H9 (cell line): ENCODE data around the gene LHFPL2. TPM values are rescaled to one million over a fixed set of nuclear protein-coding genes. Genes with fewer than 3 reads are reported as not detected.
"Not testable (repeated sequence)": the region's sequence is repeated elsewhere in the genome, so short reads cannot be mapped to it uniquely, and the experiment has no call there.

ENCODE experiments used
- DNase-seq: peaks from one replicate; pipeline ENCODE4 v3.0.0-alpha.2; 2017
- H2AFZ ChIP-seq: one replicate; pipeline ENCODE4 v1.6.1; 2013; ENCODE audit warnings: mild to moderate bottlenecking, low read length, control low read depth, moderate library complexity
- H2AK5ac ChIP-seq: 2 replicates; pipeline ENCODE4 v1.6.1; 2013; ENCODE audit warnings: low read length, control low read depth, mixed read lengths; ENCODE audit not compliant: insufficient read length
- H2BK120ac ChIP-seq: one replicate; pipeline ENCODE4 v1.6.1; 2013; ENCODE audit warnings: low read depth, mild to moderate bottlenecking, low read length, control low read depth, inconsistent platforms; ENCODE audit not compliant: poor library complexity, severe bottlenecking
- H2BK12ac ChIP-seq: 2 replicates; pipeline ENCODE4 v1.6.1; 2013; ENCODE audit warnings: low read length, control low read depth, mixed read lengths, low read depth; ENCODE audit not compliant: insufficient read length
- H2BK15ac ChIP-seq: 2 replicates; pipeline ENCODE4 v1.6.1; 2013; ENCODE audit warnings: low read depth, low read length, control low read depth
- H2BK20ac ChIP-seq: one replicate; pipeline ENCODE4 v1.6.1; 2013; ENCODE audit warnings: low read depth, mild to moderate bottlenecking, low read length, control low read depth, inconsistent platforms; ENCODE audit not compliant: poor library complexity, severe bottlenecking
- H2BK5ac ChIP-seq: 2 replicates; pipeline ENCODE4 v1.6.1; 2013; ENCODE audit warnings: low read length, control low read depth, mixed read lengths; ENCODE audit not compliant: insufficient read length
- H3K14ac ChIP-seq: 2 replicates; pipeline ENCODE4 v1.6.1; 2013; ENCODE audit warnings: low read length, control low read depth; ENCODE audit not compliant: insufficient read depth
- H3K18ac ChIP-seq: 2 replicates; pipeline ENCODE4 v1.6.1; 2013; ENCODE audit warnings: low read depth, mild to moderate bottlenecking, mixed read lengths, low read length, control low read depth; ENCODE audit not compliant: insufficient read length
- H3K23ac ChIP-seq: 2 replicates; pipeline ENCODE4 v1.6.1; 2013; ENCODE audit warnings: low read length, control low read depth, mixed read lengths, low read depth; ENCODE audit not compliant: insufficient read length
- H3K23me2 ChIP-seq: 2 replicates; pipeline ENCODE4 v1.6.1; 2013; ENCODE audit warnings: low read depth, mild to moderate bottlenecking, mixed read lengths, low read length, control low read depth; ENCODE audit not compliant: insufficient read length, poor library complexity, severe bottlenecking
- H3K27ac ChIP-seq: 2 replicates; pipeline ENCODE4 v1.5.1; 2013; ENCODE audit warnings: low read length, control low read depth, mixed read lengths, low read depth; ENCODE audit not compliant: insufficient read length
- H3K27me3 ChIP-seq: 2 replicates; pipeline ENCODE4 v1.6.1; 2013; ENCODE audit warnings: low read length, control low read depth, inconsistent platforms; ENCODE audit not compliant: insufficient read depth
- H3K4ac ChIP-seq: 2 replicates; pipeline ENCODE4 v1.6.1; 2013; ENCODE audit warnings: low read depth, mild to moderate bottlenecking, control low read depth, inconsistent platforms, low read length, moderate library complexity
- H3K4me1 ChIP-seq: 2 replicates; pipeline ENCODE4 v1.6.1; 2013; ENCODE audit warnings: low read length, control low read depth, inconsistent platforms; ENCODE audit not compliant: insufficient read depth
- H3K4me2 ChIP-seq: 2 replicates; pipeline ENCODE4 v1.6.1; 2013; ENCODE audit warnings: low read length, control low read depth, mixed read lengths; ENCODE audit not compliant: insufficient read length, insufficient read depth
- H3K56ac ChIP-seq: 2 replicates; pipeline ENCODE4 v1.6.1; 2013; ENCODE audit warnings: low read depth, mild to moderate bottlenecking, mixed read lengths, low read length, control low read depth; ENCODE audit not compliant: insufficient read length
- H3K79me1 ChIP-seq: 2 replicates; pipeline ENCODE4 v1.6.1; 2013; ENCODE audit warnings: low read depth, mild to moderate bottlenecking, moderate library complexity, low read length, control low read depth, inconsistent platforms; ENCODE audit not compliant: insufficient read depth, poor library complexity, severe bottlenecking
- H3K79me2 ChIP-seq: 2 replicates; pipeline ENCODE4 v1.6.1; 2013; ENCODE audit warnings: low read length, control low read depth, inconsistent platforms; ENCODE audit not compliant: insufficient read depth
- H3K9ac ChIP-seq: 2 replicates; pipeline ENCODE4 v1.6.1; 2013; ENCODE audit warnings: low read length, control low read depth, mixed read lengths; ENCODE audit not compliant: insufficient read length; ENCODE audit errors: extremely low read depth
- H3K9me3 ChIP-seq: one replicate; pipeline ENCODE4 v1.6.1; 2013; ENCODE audit warnings: low read depth, low read length, inconsistent platforms; ENCODE audit not compliant: control insufficient read depth
- H3T11ph ChIP-seq: one replicate; pipeline ENCODE4 v1.6.1; 2013; ENCODE audit warnings: mild to moderate bottlenecking, low read length, control low read depth, inconsistent platforms
- H4K20me1 ChIP-seq: one replicate; pipeline ENCODE4 v1.6.1; 2013; ENCODE audit not compliant: control insufficient read depth, insufficient read length, insufficient read depth
- H4K5ac ChIP-seq: 2 replicates; pipeline ENCODE4 v1.6.1; 2013; ENCODE audit warnings: low read depth, mild to moderate bottlenecking, mixed read lengths, low read length, control low read depth; ENCODE audit not compliant: insufficient read length
- H4K8ac ChIP-seq: replicated peaks from 2 replicates; pipeline ENCODE4 v1.6.1; 2013; ENCODE audit warnings: low read length, control low read depth, mixed read lengths, low read depth; ENCODE audit not compliant: insufficient read length
- H4K91ac ChIP-seq: 2 replicates; pipeline ENCODE4 v1.6.1; 2013; ENCODE audit warnings: low read depth, mild to moderate bottlenecking, moderate library complexity, mixed read lengths, low read length, control low read depth; ENCODE audit not compliant: insufficient read length
- H3K27ac Mint-ChIP-seq, 3 experiments: 2 replicates in 2 of 3; 3 replicates in 1 of 3; pipeline ENCODE4 v1.8.0; 2020 to 2021; ENCODE audit warnings: mixed read lengths in 3 of 3, mild to moderate bottlenecking in 1 of 3, moderate library complexity in 1 of 3
- H3K27me3 Mint-ChIP-seq: 2 replicates; pipeline ENCODE4 v1.8.0; 2021; ENCODE audit warnings: low read depth, mild to moderate bottlenecking, moderate library complexity, mixed read lengths
- H3K36me3 Mint-ChIP-seq, 3 experiments: 2 replicates in 2 of 3; 3 replicates in 1 of 3; pipeline ENCODE4 v1.8.0; 2020 to 2021; ENCODE audit warnings: low read depth in 3 of 3, mixed read lengths in 3 of 3; ENCODE audit not compliant: insufficient read depth in 1 of 3
- H3K4me1 Mint-ChIP-seq, 2 experiments: 2 replicates each; pipeline ENCODE4 v1.8.0; 2020; ENCODE audit warnings: mixed read lengths in 2 of 2
- H3K4me3 Mint-ChIP-seq, 2 experiments: 2 replicates in 1 of 2; 3 replicates in 1 of 2; pipeline ENCODE4 v1.8.0; 2020 to 2021; ENCODE audit warnings: mild to moderate bottlenecking in 2 of 2, mixed read lengths in 2 of 2, moderate library complexity in 1 of 2
- H3K9me3 Mint-ChIP-seq, 2 experiments: 2 replicates in 1 of 2; 3 replicates in 1 of 2; pipeline ENCODE4 v1.8.0; 2020; ENCODE audit warnings: mild to moderate bottlenecking in 2 of 2, mixed read lengths in 2 of 2, moderate library complexity in 1 of 2
- CTCF ChIP-seq: fragments of 200-600 bp; sonication (generic); conservative IDR thresholded peaks from 3 replicates; pipeline ENCODE4 v1.8.0; 2021; ENCODE audit warnings: antibody characterized with exemption, mild to moderate bottlenecking
- WGBS: extraction: QIAGEN DNeasy Blood & Tissue Kit; methylation state at CpG from one replicate; pipeline ENCODE4 v1.1.7; 2013; ENCODE audit warnings: missing lambda C conversion rate, low lambda C conversion rate, mixed read lengths; ENCODE audit not compliant: insufficient read length; ENCODE audit errors: extremely low coverage; 5-methylcytosine and 5-hydroxymethylcytosine counted together
- total RNA-seq: library from RNA; stranded (reverse); gene quantifications from 2 replicates; pipeline ENCODE4 v1.2.1, GENCODE V29; 2021

LHFPL2 gene
- total RNA-seq, 1 experiment from 2014 or later: 26.3 TPM

DNA sequence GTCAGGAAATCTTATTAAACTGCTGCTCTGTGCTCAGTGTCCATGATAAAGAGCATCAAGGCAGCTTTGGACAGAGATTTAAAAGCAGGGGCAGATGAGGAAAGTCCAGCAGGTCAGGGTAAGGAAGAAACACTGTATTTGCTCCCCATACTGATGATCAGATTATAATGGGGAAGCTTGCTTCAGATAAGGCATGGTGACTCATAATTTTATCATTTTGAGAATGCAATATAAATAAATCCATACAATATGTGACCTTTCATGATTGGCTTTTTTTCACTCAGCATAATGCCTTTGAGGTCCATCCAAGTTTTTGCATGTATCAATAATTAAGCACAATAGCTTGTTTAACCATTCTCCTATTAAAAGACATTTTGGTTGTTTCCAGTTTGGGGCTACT, 48.1 kb upstream of the LHFPL2 start:
- Histone ChIP-seq H3K18ac (no peak overlapping the region), H3K9me3 (no peaks in the 10 kb centered on the region), H2BK5ac (no peak overlapping the region), H3K79me1 (no peaks in the 10 kb centered on the region), H4K91ac (no peak overlapping the region), H2AK5ac (no peak overlapping the region), H4K8ac (no peak overlapping the region), H3K14ac (no peak overlapping the region), H3K23ac (no peak overlapping the region), H3K79me2 (no peaks in the 10 kb centered on the region), H3K23me2 (no peaks in the 10 kb centered on the region), H3T11ph (no peak overlapping the region), H3K4me2 (no peak overlapping the region), H3K4me1 (no peaks in the 10 kb centered on the region), H4K5ac (no peak overlapping the region), H4K20me1 (no peaks in the 10 kb centered on the region), H3K27ac (no peak overlapping the region), H2AFZ (no peak overlapping the region), H2BK120ac (no peak overlapping the region), H2BK15ac (no peak overlapping the region), H2BK12ac (no peak overlapping the region), H3K56ac (no peak overlapping the region), H3K27me3 (no peaks in the 10 kb centered on the region), H3K9ac (no peak overlapping the region), H3K4ac (no peak overlapping the region), H2BK20ac (no peak overlapping the region)
- no peak for TF ChIP-seq CTCF
- H3K36me3 Mint-ChIP-seq: peaks cover 7 to 25% (median 22%) of the 10 kb centered on the region in 3 experiments; a peak in 5 of 7 replicates
- peaks cover 22 to 34% of the 10 kb centered on the region in 2 experiments for H3K9me3 Mint-ChIP-seq
- H3K4me3 Mint-ChIP-seq: no peak overlapping the region
- H3K27me3 Mint-ChIP-seq: peaks cover 5% of the 10 kb centered on the region; the same call in 1 of the 2 replicates
- no peak overlapping the region for H3K27ac Mint-ChIP-seq
- peaks cover 6 to 7% of the 10 kb centered on the region in 2 experiments for H3K4me1 Mint-ChIP-seq
- no peak for DNase-seq

DNA sequence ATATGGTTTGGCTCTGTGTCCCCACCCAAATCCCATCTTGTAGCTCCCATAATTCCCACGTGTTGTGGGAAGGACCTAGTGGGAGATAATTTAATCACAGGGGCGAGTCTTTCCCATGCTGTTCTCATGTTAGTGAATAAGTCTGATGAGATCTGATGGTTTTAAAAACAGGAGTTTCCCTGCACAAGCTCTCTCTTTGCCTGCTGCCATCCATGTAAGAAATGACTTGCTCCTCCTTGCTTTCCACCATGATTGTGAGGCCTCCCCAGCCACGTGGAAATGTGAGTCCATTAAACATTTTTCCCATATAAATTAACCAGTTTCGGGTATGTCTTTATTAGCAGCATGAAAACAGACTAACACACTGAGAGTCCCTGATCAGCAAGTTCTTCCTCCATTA, 47.5 kb upstream of the LHFPL2 start:
- H2BK5ac ChIP-seq, H3K4me2 ChIP-seq, H3K9ac ChIP-seq, H2AFZ ChIP-seq, H3K4ac ChIP-seq, H3K23me2 ChIP-seq, H3K79me1 ChIP-seq, H2BK20ac ChIP-seq, H2BK15ac ChIP-seq, H3K27ac Mint-ChIP-seq, H3K18ac ChIP-seq, H2AK5ac ChIP-seq, H3K23ac ChIP-seq, H4K20me1 ChIP-seq, H4K8ac ChIP-seq, H3K4me1 ChIP-seq, H3K56ac ChIP-seq, DNase-seq, H3K27me3 ChIP-seq, H3K9me3 ChIP-seq, H3T11ph ChIP-seq, H3K27ac ChIP-seq, H3K4me3 Mint-ChIP-seq, H3K79me2 ChIP-seq, H2BK120ac ChIP-seq, H4K5ac ChIP-seq, H2BK12ac ChIP-seq, H3K14ac ChIP-seq, H4K91ac ChIP-seq, H3K27me3 Mint-ChIP-seq: not testable (repeated sequence)
- Mint-ChIP-seq H3K36me3 (peaks cover 7 to 25% (median 22%) of the 10 kb centered on the region in 3 experiments; a peak in 5 of 7 replicates), H3K9me3 (peaks cover 22 to 34% of the 10 kb centered on the region in 2 experiments), H3K4me1 (peaks cover 11 to 12% of the 10 kb centered on the region in 2 experiments)
- no CpG with 5 or more reads among the region's 4 CpGs for WGBS
